IMR-90 (cell line): ENCODE results near the gene ALK. TPM values are rescaled to one million over a fixed set of nuclear protein-coding genes. Genes with fewer than 3 reads are reported as not detected.

ENCODE experiments used
- ATAC-seq: fragments of 200-7000 bp; cut with Tn5 transposase; 2 replicates; pipeline ENCODE4 v1.9.1; 2020; ENCODE audit warnings: low read depth, mild to moderate bottlenecking, moderate library complexity
- BruUV-seq: library from RNA; stranded (reverse); fragments of 400-500 nt; replicated peaks from 2 replicates; lab custom pipeline; 2021; lab: Mats Ljungman, UMichigan
- CTCF ChIA-PET: fragments of 300-600 bp; formaldehyde crosslinking; extraction: SDS; loops from one replicate; lab custom pipeline; 2021; ENCODE audit warnings: antibody characterized with exemption; lab: Yijun Ruan, JAX
- POLR2A ChIA-PET: fragments of 300-600 bp; sonication (Branson Sonifier 250); formaldehyde crosslinking; loops from one replicate; lab custom pipeline; 2022; ENCODE audit warnings: antibody characterized with exemption; ENCODE audit not compliant: unreplicated experiment; lab: Charles Lee
- DNase-seq: peaks from one replicate; pipeline ENCODE4 v3.0.0; 2013
- H2AFZ ChIP-seq: replicated peaks from 2 replicates; pipeline ENCODE3; 2013; ENCODE audit warnings: low read length, mild to moderate bottlenecking; ENCODE audit not compliant: poor library complexity
- H2AK5ac ChIP-seq: 2 replicates; pipeline ENCODE4 v1.6.1; 2013; ENCODE audit warnings: low read depth, low read length, inconsistent platforms
- H2AK9ac ChIP-seq: replicated peaks from 2 replicates; pipeline ENCODE3; 2013; ENCODE audit warnings: mild to moderate bottlenecking, low read depth, low read length, moderate library complexity; ENCODE audit not compliant: poor library complexity
- H2BK120ac ChIP-seq: 2 replicates; pipeline ENCODE4 v1.6.1; 2013; ENCODE audit warnings: low read depth, low read length, inconsistent platforms
- H2BK15ac ChIP-seq: 3 replicates; pipeline ENCODE4 v1.6.1; 2013; ENCODE audit warnings: low read depth, low read length, inconsistent platforms
- H2BK20ac ChIP-seq: 2 replicates; pipeline ENCODE4 v1.6.1; 2013; ENCODE audit warnings: low read depth, mild to moderate bottlenecking, inconsistent platforms, low read length, moderate library complexity
- H2BK5ac ChIP-seq: 2 replicates; pipeline ENCODE4 v1.6.1; 2013; ENCODE audit warnings: mild to moderate bottlenecking, low read depth, low read length, inconsistent platforms; ENCODE audit not compliant: poor library complexity, severe bottlenecking
- H3K14ac ChIP-seq: replicated peaks from 2 replicates; pipeline ENCODE4 v1.6.1; 2013; ENCODE audit warnings: low read depth, low read length, inconsistent platforms
- H3K18ac ChIP-seq: 2 replicates; pipeline ENCODE4 v1.6.1; 2013; ENCODE audit warnings: low read depth, low read length, control low read depth
- H3K23ac ChIP-seq: 2 replicates; pipeline ENCODE4 v1.6.1; 2013; ENCODE audit warnings: low read depth, low read length, inconsistent platforms
- H3K27ac ChIP-seq: 2 replicates; pipeline ENCODE4 v1.5.1; 2013; ENCODE audit warnings: mild to moderate bottlenecking, control low read depth, low read length; ENCODE audit not compliant: insufficient read depth
- H3K27me3 ChIP-seq: 2 replicates; pipeline ENCODE4 v1.6.1; 2013; ENCODE audit warnings: low read length; ENCODE audit not compliant: control insufficient read depth, insufficient read depth
- H3K36me3 ChIP-seq: 2 replicates; pipeline ENCODE4 v1.6.1; 2013; ENCODE audit warnings: low read length, mixed read lengths; ENCODE audit not compliant: control insufficient read depth, insufficient read depth
- H3K4ac ChIP-seq: 2 replicates; pipeline ENCODE4 v1.6.1; 2013; ENCODE audit warnings: low read depth, low read length, inconsistent platforms
- H3K4me1 ChIP-seq: 2 replicates; pipeline ENCODE4 v1.6.1; 2013; ENCODE audit warnings: low read length, mixed read lengths; ENCODE audit not compliant: control insufficient read depth, insufficient read depth
- H3K4me2 ChIP-seq: 2 replicates; pipeline ENCODE4 v1.6.1; 2013; ENCODE audit warnings: low read depth, mild to moderate bottlenecking, control low read depth, low read length, moderate library complexity
- H3K4me3 ChIP-seq: 2 replicates; pipeline ENCODE4 v1.5.1; 2013; ENCODE audit warnings: low read depth, mild to moderate bottlenecking, control low read depth, low read length, moderate library complexity; ENCODE audit not compliant: insufficient read depth
- H3K56ac ChIP-seq: 2 replicates; pipeline ENCODE4 v1.6.1; 2013; ENCODE audit warnings: low read length, inconsistent platforms; ENCODE audit not compliant: insufficient read depth; ENCODE audit errors: extremely low read depth
- H3K79me1 ChIP-seq, 2 experiments: 2 replicates each; pipeline ENCODE4 v1.6.1; 2013; ENCODE audit warnings: low read length in 2 of 2, inconsistent platforms in 1 of 2, low read depth in 1 of 2
- H3K9ac ChIP-seq: 2 replicates; pipeline ENCODE4 v1.6.1; 2013; ENCODE audit warnings: low read depth, low read length, control low read depth
- H3K9me1 ChIP-seq: 2 replicates; pipeline ENCODE4 v1.6.1; 2013; ENCODE audit warnings: low read length, inconsistent platforms; ENCODE audit not compliant: insufficient read depth
- H3K9me3 ChIP-seq: 2 replicates; pipeline ENCODE4 v1.6.1; 2013; ENCODE audit warnings: low read length; ENCODE audit not compliant: control insufficient read depth, insufficient read depth
- H4K20me1 ChIP-seq: 2 replicates; pipeline ENCODE4 v1.6.1; 2013; ENCODE audit warnings: low read length, inconsistent platforms; ENCODE audit not compliant: insufficient read depth
- H4K5ac ChIP-seq: 2 replicates; pipeline ENCODE4 v1.6.1; 2013; ENCODE audit warnings: mild to moderate bottlenecking, low read depth, low read length, control low read depth
- H4K8ac ChIP-seq, 2 experiments: 2 replicates each; pipeline ENCODE4 v1.6.1; 2013; ENCODE audit warnings: low read depth in 2 of 2, low read length in 2 of 2, control low read depth in 1 of 2, inconsistent platforms in 1 of 2
- H4K91ac ChIP-seq: 2 replicates; pipeline ENCODE4 v1.6.1; 2013; ENCODE audit warnings: low read depth, low read length, inconsistent platforms; ENCODE audit not compliant: insufficient read depth
- BHLHE40 ChIP-seq: fragments of 150-350 bp; IDR thresholded peaks from 2 replicates; pipeline ENCODE4 v1.6.1; 2016; ENCODE audit warnings: mild to moderate bottlenecking, low read depth, low read length
- MXI1 ChIP-seq: IDR thresholded peaks from 2 replicates; pipeline ENCODE4 v1.6.1; 2012; ENCODE audit warnings: low read depth, mild to moderate bottlenecking, low read length, moderate library complexity, borderline replicate concordance
- RCOR1 ChIP-seq: IDR thresholded peaks from 2 replicates; pipeline ENCODE4 v1.6.1; 2012; ENCODE audit warnings: mild to moderate bottlenecking, low read length, improper control_type of control experiment; ENCODE audit not compliant: insufficient replicate concordance
- WGBS, 2 experiments: methylation state at CpG; one replicate each; pipeline versions ENCODE4 v1.1.5 to v1.1.7; 2013; ENCODE audit warnings: missing lambda C conversion rate in 2 of 2; ENCODE audit not compliant: insufficient read length in 1 of 2; ENCODE audit errors: extremely low coverage in 2 of 2; 5-methylcytosine and 5-hydroxymethylcytosine counted together
- dilution Hi-C: fragments of 300-500 bp; cut with HindIII; formaldehyde crosslinking; loops from one replicate; pipeline ENCODE4 v1.14.3; 2018; ENCODE audit warnings: low sequenced_read_pairs; ENCODE audit not compliant: unreplicated experiment
- in situ Hi-C: fragments of 300-500 bp; cut with MboI; formaldehyde crosslinking; loops from 3 replicates; pipeline ENCODE4 v1.14.3; 2019; ENCODE audit warnings: low sequenced_read_pairs, inconsistent platforms, mixed read lengths
- intact Hi-C: fragments of 100-400 bp; cut with micrococcal nuclease; formaldehyde crosslinking; loops from 2 replicates; pipeline ENCODE4 v1.10.0; 2022
- polyA plus RNA-seq, 3 experiments: library from polyadenylated mRNA; depleted of rRNA; stranded (reverse); fragments of >200 nt; gene quantifications; 2 replicates each; pipeline ENCODE4 v1.2.3, GENCODE V29; 2012; ENCODE audit warnings: low replicate concordance in 1 of 3
- total RNA-seq: library from RNA; depleted of rRNA; stranded (reverse); fragments of >200 nt; gene quantifications from 2 replicates; pipeline ENCODE4 v1.2.3, GENCODE V29; 2012

Gene ALK
- total and polyA plus RNA-seq, 2 of the 4 experiments (the other 2 are of a cell fraction), result not detected

GRCh38 chr2:29246383-29247300 lies 674.7 kb downstream of the ALK start:
- no peak overlapping the region for H2BK15ac ChIP-seq
- H4K5ac ChIP-seq, result no peak overlapping the region
- no peak overlapping the region for H2AK5ac ChIP-seq
- H3K56ac ChIP-seq, result no peak overlapping the region
- TF ChIP-seq MXI1 (no peak), RCOR1 (no peak), BHLHE40 (no peak)
- no peak overlapping the region for H3K9ac ChIP-seq
- H3K4me1 ChIP-seq, result no peaks in the 10 kb centered on the region
- ChIA-PET CTCF (no interaction called here), POLR2A (no interaction called here)
- WGBS, 2 experiments, result 81% methylated on average over 26 of the region's 36 CpGs; no CpG with 5 or more reads in 1 of the 2 experiments
- intact Hi-C loops, result no loop called here
- no peak overlapping the region for H3K4me2 ChIP-seq
- H4K91ac ChIP-seq, result no peak overlapping the region
- no peak overlapping the region for H3K27ac ChIP-seq
- no peak overlapping the region for H3K4me3 ChIP-seq
- H2BK5ac ChIP-seq, result no peak overlapping the region
- H2BK20ac ChIP-seq, result no peak overlapping the region
- H3K27me3 ChIP-seq, result peaks cover 13% of the 10 kb centered on the region
- H4K8ac ChIP-seq, result no peak overlapping the region
- no peak for ATAC-seq
- no peak overlapping the region for H3K23ac ChIP-seq
- BruUV-seq, result no TSS peak
- dilution Hi-C loops, result no loop called here
- H3K18ac ChIP-seq, result no peak overlapping the region
- H3K14ac ChIP-seq, result no peak overlapping the region
- H4K20me1 ChIP-seq, result no peaks in the 10 kb centered on the region
- H3K9me3 ChIP-seq, result no peaks in the 10 kb centered on the region
- H2BK120ac ChIP-seq, result no peak overlapping the region
- DNase-seq, result no peak
- H3K36me3 ChIP-seq, result no peaks in the 10 kb centered on the region
- H2AFZ ChIP-seq, result peak overlapping the region; percentile 10
- no peaks in the 10 kb centered on the region for H3K79me1 ChIP-seq
- in situ Hi-C loops, result no loop called here
- H3K4ac ChIP-seq, result no peak overlapping the region
- no peak overlapping the region for H2AK9ac ChIP-seq
- peaks cover 4% of the 10 kb centered on the region; the same call in 1 of the 2 replicates for H3K9me1 ChIP-seq
